Fibroblast of lung (primary cell): ENCODE data around the gene SUGCT.

Source experiments
- EZH2 ChIP-seq: IDR thresholded peaks from 2 replicates; pipeline ENCODE4 v1.5.1; 2012; ENCODE audit warnings: low read length, control low read depth, mild to moderate bottlenecking; ENCODE audit errors: missing control alignments
- TF ChIP-seq, protein P1 (sequence below), 2 donors: IDR thresholded peaks in 1 of 2; conservative IDR thresholded peaks in 1 of 2; 1 replicate in 1 of 2; 2 replicates in 1 of 2; pipeline ENCODE4 v1.5.1; 2011 to 2012; ENCODE audit warnings: low read length in 2 of 2, control low read depth in 1 of 2, inconsistent platforms in 1 of 2, low read depth in 1 of 2, mild to moderate bottlenecking in 1 of 2

DNA sequence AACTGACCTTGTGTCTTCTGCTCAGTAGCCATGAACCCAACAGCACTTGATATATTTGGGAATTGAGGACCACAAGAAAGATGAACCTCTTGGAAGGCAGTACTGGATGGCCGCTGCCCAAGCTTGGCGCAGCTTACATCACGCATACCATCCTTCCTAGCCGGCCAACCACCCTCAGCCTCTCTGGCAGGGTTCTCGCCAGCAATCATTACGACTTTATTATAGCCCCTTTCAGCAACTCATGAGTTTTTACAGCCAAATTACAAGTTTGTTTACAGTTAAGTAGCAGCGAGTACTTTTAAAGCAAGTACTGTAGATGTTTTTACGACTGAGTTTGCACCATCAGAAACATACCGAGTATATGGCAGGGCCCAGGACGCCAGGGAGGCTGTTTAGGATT lies 769.1 kb downstream of the SUGCT start:
- TF ChIP-seq, protein P1, sequence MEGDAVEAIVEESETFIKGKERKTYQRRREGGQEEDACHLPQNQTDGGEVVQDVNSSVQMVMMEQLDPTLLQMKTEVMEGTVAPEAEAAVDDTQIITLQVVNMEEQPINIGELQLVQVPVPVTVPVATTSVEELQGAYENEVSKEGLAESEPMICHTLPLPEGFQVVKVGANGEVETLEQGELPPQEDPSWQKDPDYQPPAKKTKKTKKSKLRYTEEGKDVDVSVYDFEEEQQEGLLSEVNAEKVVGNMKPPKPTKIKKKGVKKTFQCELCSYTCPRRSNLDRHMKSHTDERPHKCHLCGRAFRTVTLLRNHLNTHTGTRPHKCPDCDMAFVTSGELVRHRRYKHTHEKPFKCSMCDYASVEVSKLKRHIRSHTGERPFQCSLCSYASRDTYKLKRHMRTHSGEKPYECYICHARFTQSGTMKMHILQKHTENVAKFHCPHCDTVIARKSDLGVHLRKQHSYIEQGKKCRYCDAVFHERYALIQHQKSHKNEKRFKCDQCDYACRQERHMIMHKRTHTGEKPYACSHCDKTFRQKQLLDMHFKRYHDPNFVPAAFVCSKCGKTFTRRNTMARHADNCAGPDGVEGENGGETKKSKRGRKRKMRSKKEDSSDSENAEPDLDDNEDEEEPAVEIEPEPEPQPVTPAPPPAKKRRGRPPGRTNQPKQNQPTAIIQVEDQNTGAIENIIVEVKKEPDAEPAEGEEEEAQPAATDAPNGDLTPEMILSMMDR (conservative IDR thresholded peaks at IDR 0.05 in 1 of 2, IDR thresholded peaks at IDR 0.05 in 1 of 2; ENCODE audit: low read depth in 1 of 2, low read length in 2 of 2): no peak
- TF ChIP-seq EZH2: no peak
